B cell (primary cell): ENCODE data around the gene OGG1.

ENCODE experiments used
- CTCF ChIP-seq: fragments of 200-600 bp; IDR thresholded peaks from one replicate; pipeline ENCODE4 v1.8.0; 2022; ENCODE audit warnings: antibody characterized with exemption, mild to moderate bottlenecking
- EZH2 ChIP-seq: IDR thresholded peaks from 2 replicates; pipeline ENCODE4 v1.6.1; 2012; ENCODE audit warnings: borderline replicate concordance, low read depth, mild to moderate bottlenecking, moderate library complexity, low read length; ENCODE audit not compliant: insufficient read depth, poor library complexity, severe bottlenecking

GRCh38 chr3:9746330-9746729 lies 3.4 kb upstream of the OGG1 start:
- TF ChIP-seq CTCF (no peak), EZH2 (no peak)
